Measurements from ENCODE around the gene CAMK2D.
A peak's percentile ranks its signal among the peaks of the same experiment; 100 is the strongest.
"Not testable (repeated sequence)": the region's sequence is repeated elsewhere in the genome, so short reads cannot be mapped to it uniquely, and the experiment has no call there.

CAMK2D gene

DNA sequence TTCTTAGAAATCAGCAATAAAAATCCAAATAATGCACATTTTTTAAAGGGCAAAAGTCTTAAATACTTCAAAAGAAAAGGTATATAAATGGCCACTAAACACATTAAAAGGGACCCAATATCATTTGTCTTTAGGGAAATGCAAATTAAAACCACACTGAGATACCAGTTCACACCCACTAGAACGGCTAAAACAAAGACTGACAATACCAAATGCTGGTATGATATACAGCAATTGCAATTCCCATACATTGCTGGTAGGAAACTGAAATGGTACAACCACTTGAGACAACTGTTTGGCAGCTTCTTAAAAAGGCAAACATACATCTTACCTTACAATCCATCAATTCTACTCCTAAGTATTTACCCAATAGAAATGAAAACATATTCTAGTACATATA, 33.7 kb downstream of the CAMK2D start:
- no peak for TF ChIP-seq CTCF (IDR thresholded peaks at IDR 0.05; ENCODE audit: insufficient read depth, low read depth, low read length, missing control alignments)
- DNase-seq (ENCODE audit: low read depth), result no peak
- H3K4me3 ChIP-seq (ENCODE audit: low read length), result no peak overlapping the region

GRCh38 chr4:113725963-113726362, 35.6 kb downstream of the CAMK2D start:
- H3K4me3 ChIP-seq (ENCODE audit: low read length), result no peak overlapping the region
- DNase-seq (ENCODE audit: low read depth), result no peak
- no peak for TF ChIP-seq CTCF (IDR thresholded peaks at IDR 0.05; ENCODE audit: insufficient read depth, low read depth, low read length, missing control alignments)

GRCh38 chr4:113718252-113718651, 43.3 kb downstream of the CAMK2D start:
- no peak for TF ChIP-seq CTCF (IDR thresholded peaks at IDR 0.05; ENCODE audit: insufficient read depth, low read depth, low read length, missing control alignments)
- DNase-seq (ENCODE audit: low read depth), result peak; percentile 15

DNA sequence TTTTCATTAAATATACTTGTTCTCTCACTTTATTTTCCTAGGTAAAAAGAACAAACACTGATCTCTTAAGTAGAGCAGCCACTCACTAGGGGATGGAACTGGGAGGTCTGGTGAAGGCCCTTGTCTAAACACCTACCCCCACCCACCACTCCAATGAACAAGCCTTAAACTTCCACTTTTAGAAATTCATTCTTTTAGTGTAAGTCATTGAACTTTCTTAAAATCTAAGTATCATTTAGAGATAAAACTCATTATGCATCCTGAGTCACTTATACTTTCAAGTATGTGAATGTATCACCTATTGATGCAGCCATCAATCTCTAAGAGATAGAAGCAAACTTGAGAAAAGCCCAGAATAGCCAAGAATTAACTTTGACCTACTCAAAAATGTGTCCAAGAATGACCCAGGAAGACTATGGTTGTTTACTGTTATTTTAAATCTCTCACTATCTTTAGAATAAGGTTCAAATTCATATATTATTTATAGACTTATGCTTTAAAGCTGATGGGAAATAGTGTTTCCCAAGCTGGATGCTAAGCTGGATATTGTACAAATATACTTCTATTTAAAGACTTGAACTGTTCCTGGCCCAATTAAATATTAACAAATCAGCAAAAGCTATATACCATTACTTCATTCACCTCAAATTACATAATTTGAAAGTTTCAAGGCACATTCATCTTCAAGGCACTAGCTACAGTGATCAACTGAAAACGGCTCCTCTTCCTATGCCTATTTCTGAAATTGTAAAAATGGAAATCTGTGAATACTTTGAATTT, 49.5 kb downstream of the CAMK2D start:
- DNase-seq (ENCODE audit: low read depth), result no peak
- H3K4me3 ChIP-seq (ENCODE audit: low read length), result no peak overlapping the region
- TF ChIP-seq CTCF (IDR thresholded peaks at IDR 0.05; ENCODE audit: insufficient read depth, low read depth, low read length, missing control alignments), result no peak

More at GRCh38 chr4:113718252-113718651, 43.3 kb downstream of the CAMK2D start:
- H3K4me3 ChIP-seq (ENCODE audit: low read length), result no peak overlapping the region

DNA sequence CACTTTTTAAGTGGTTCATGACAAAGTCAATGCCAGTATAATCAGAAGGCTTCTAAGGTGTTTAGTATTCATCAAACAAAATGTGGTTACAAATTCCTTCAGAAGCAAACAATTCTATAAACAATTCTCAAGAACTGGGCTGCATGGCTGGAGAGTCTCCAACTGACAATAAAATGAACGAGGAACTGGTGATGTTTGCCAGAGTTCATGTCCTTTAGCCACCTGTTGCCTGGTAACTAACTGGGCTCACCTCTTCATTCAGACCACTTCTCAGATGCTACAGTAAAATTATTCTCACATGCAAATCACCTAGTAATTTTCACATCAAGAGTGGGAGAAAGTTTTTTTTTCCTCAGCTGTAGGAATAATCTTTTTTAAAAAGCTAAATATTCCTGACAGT, 53.3 kb downstream of the CAMK2D start:
- no peak overlapping the region for H3K4me3 ChIP-seq (ENCODE audit: low read length)
- DNase-seq (ENCODE audit: low read depth), result no peak
- TF ChIP-seq CTCF (IDR thresholded peaks at IDR 0.05; ENCODE audit: insufficient read depth, low read depth, low read length, missing control alignments), result no peak

DNA sequence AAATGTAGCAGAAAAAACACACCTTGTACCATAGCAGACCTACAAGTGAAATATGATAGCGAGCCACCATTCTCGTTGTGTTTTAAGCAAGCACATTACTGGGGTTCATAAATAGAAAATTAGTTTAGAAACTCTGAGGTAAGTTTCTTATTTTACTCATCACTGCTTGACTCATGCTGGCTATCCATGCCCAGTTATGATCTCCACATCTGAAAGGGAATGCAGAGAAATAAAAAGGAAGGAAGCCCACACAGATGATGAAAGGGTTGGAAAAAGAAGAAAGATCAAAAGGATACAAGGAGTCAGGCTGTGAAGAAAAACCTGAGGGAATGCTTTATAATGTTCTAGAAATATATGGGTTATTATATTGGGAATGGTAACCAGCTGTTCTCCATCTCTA, 54.5 kb downstream of the CAMK2D start:
- DNase-seq (ENCODE audit: low read depth), result peak; percentile 18
- no peak overlapping the region for H3K4me3 ChIP-seq (ENCODE audit: low read length)
- no peak for TF ChIP-seq CTCF (IDR thresholded peaks at IDR 0.05; ENCODE audit: insufficient read depth, low read depth, low read length, missing control alignments)

GRCh38 chr4:113705097-113705496, 56.4 kb downstream of the CAMK2D start:
- DNase-seq (ENCODE audit: low read depth); H3K4me3 ChIP-seq (ENCODE audit: low read length): not testable (repeated sequence)

- not testable (repeated sequence) for H3K4me3 ChIP-seq (ENCODE audit: low read length)
- DNase-seq (ENCODE audit: low read depth), result peak; percentile 89
Measured at GRCh38 chr4:113702596-113702995, 58.9 kb downstream of the CAMK2D start.

Measured in epithelial cell of esophagus (primary cell).